Omental fat pad (tissue), 4 donors: ENCODE measurements around the gene PDE4D. TPM values are rescaled to one million over a fixed set of nuclear protein-coding genes. Genes with fewer than 3 reads are reported as not detected.

ENCODE experiments used
- ATAC-seq: fragments of 150-250 bp; one replicate; pipeline ENCODE4 v1.9.1; 2016; ENCODE audit warnings: mild to moderate bottlenecking, moderate library complexity; ENCODE audit not compliant: low FRiP score
- DNase-seq: peaks from one replicate; pipeline ENCODE4 v3.0.0-alpha.2; 2019; ENCODE audit warnings: low spot score
- total RNA-seq, 4 donors: library from RNA; depleted of rRNA; stranded (reverse); fragments of >200 nt; gene quantifications; one replicate each; pipeline ENCODE4 v1.1.0, GENCODE V29; 2016
- TF ChIP-seq, protein P1 (sequence below), 3 donors: fragments of 450-650 bp; IDR thresholded peaks; one replicate each; pipeline ENCODE4 v1.5.1; 2016 to 2017; ENCODE audit warnings: antibody characterized with exemption in 3 of 3, mild to moderate bottlenecking in 3 of 3, moderate library complexity in 2 of 3

PDE4D gene
- total RNA-seq = 10 to 100 TPM; 32.5 to 94.8 (median 43.2) TPM

DNA sequence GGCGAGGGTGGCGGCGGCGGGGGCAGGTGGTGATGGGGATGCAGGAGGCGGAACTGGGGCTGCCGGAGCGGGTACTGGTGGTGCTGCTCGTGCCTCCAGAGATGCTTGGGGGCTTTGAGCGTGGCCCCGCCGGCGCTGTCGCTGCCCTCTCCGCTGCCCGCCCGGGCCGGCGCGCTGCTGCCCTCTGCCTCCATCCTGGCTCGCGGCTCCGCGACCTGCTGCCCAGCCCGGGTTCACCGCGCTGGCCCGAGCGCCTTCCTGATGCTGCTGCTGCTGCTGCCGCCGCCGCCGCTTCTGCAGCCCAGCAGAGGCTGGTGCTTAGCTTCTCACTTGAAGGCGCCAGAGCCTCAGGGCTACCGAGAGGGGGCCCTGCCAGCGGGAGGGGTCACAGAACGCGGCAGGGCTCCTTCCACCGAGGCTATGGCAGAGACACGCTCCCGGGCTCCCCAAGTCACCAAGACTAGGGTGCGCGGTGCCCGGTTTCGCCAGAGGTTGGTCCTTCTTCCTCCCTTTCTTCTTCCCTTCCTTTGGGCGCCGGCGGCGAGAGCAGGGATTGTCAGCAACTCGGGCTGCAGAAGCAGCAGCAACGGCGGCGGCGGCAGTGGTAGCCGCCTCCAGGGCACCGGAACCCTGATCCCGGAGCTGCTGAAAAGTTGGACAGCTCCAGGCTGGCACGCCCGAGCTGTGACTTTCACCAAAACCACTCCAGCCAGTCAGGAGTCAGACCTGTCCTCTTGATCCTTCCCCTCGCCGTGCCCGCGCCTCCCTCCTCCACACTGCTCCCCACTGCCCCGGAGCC, at the start of gene PDE4D:
TSS of gene PDE4D (minus strand) at position 298 of the 799 bp plus-strand sequence.
- ATAC-seq (peak; percentile 51), DNase-seq (no peak)
- TF ChIP-seq, protein P1, sequence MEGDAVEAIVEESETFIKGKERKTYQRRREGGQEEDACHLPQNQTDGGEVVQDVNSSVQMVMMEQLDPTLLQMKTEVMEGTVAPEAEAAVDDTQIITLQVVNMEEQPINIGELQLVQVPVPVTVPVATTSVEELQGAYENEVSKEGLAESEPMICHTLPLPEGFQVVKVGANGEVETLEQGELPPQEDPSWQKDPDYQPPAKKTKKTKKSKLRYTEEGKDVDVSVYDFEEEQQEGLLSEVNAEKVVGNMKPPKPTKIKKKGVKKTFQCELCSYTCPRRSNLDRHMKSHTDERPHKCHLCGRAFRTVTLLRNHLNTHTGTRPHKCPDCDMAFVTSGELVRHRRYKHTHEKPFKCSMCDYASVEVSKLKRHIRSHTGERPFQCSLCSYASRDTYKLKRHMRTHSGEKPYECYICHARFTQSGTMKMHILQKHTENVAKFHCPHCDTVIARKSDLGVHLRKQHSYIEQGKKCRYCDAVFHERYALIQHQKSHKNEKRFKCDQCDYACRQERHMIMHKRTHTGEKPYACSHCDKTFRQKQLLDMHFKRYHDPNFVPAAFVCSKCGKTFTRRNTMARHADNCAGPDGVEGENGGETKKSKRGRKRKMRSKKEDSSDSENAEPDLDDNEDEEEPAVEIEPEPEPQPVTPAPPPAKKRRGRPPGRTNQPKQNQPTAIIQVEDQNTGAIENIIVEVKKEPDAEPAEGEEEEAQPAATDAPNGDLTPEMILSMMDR (IDR thresholded peaks at IDR 0.05) = no peak

- ATAC-seq (no peak), DNase-seq (no peak)
- TF ChIP-seq, protein P1 (IDR thresholded peaks at IDR 0.05) = no peak
Measured at GRCh38 chr5:59937633-59938032, 44.1 kb upstream of the PDE4D start.

GRCh38 chr5:59923465-59923864, 29.9 kb upstream of the PDE4D start:
- DNase-seq (no peak), ATAC-seq (no peak)
- TF ChIP-seq, protein P1 (IDR thresholded peaks at IDR 0.05) = no peak

GRCh38 chr5:59922220-59922619, 28.7 kb upstream of the PDE4D start:
- TF ChIP-seq, protein P1 (IDR thresholded peaks at IDR 0.05) = no peak
- DNase-seq (no peak), ATAC-seq (no peak)

GRCh38 chr5:59921816-59922215, 28.3 kb upstream of the PDE4D start:
- TF ChIP-seq, protein P1 (IDR thresholded peaks at IDR 0.05) = no peak
- DNase-seq (no peak), ATAC-seq (no peak)

GRCh38 chr5:59919484-59919883, 26.0 kb upstream of the PDE4D start:
- no peak for ATAC-seq
- DNase-seq = no peak
- TF ChIP-seq, protein P1 (IDR thresholded peaks at IDR 0.05) = no peak

DNA sequence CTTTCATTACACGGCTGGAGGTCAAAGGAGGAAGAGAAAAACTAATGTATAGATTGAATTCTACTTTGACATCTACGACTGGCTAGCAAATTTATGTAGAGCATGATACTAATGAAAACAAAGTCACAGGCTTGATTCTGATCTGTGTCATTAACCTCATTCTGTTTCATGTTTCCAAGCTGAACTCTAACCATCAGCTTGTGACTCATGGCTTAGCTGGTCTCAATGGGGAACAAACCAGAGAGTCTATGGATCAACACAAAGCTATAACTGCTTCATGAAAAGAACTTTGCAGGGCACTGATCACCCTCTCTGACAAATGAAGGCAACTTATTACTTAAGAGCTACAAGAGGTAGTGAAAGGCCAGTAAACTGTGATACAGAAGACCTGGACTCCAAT, 23.6 kb upstream of the PDE4D start:
- ATAC-seq = no peak

More for the DNA sequence above, 23.6 kb upstream of the PDE4D start:
- DNase-seq = no peak
- TF ChIP-seq, protein P1 (IDR thresholded peaks at IDR 0.05) = no peak
